K562 (cell line): ENCODE measurements around the gene SPDEF. TPM values are rescaled to one million over a fixed set of nuclear protein-coding genes. Genes with fewer than 3 reads are reported as not detected.

Experiments used
- CREB1 ChIP-seq, 2 experiments: sonication (generic) in 1 of 2; formaldehyde crosslinking in 1 of 2; IDR thresholded peaks; 2 replicates each; pipeline versions ENCODE4 v1.6.1 to v1.8.0; 2012 to 2022; ENCODE audit warnings: inconsistent platforms in 1 of 2, mild to moderate bottlenecking in 1 of 2, missing genetic modification reagents in 1 of 2, moderate library complexity in 1 of 2
- FIP1L1 ChIP-seq: fragments of 200-400 bp; formaldehyde crosslinking; IDR thresholded peaks from 2 replicates; pipeline ENCODE4 v1.6.1; 2018; ENCODE audit warnings: mild to moderate bottlenecking, low read depth, low read length; ENCODE audit not compliant: poor library complexity, severe bottlenecking
- GABPA ChIP-seq: fragments of 200-800 bp; sonication (Bioruptor generic); conservative IDR thresholded peaks from 2 replicates; pipeline ENCODE4 v1.6.1; 2016; ENCODE audit warnings: low read depth, missing genetic modification characterization, missing compliant biosample characterization
- NR2C1 ChIP-seq, 2 experiments: fragments of 450-650 bp; IDR thresholded peaks; 2 replicates each; pipeline ENCODE4 v1.6.1; 2017; ENCODE audit warnings: mild to moderate bottlenecking in 2 of 2, antibody characterized with exemption in 1 of 2, inconsistent platforms in 1 of 2, missing compliant biosample characterization in 1 of 2, missing genetic modification characterization in 1 of 2
- SIRT6 ChIP-seq: IDR thresholded peaks from one replicate; pipeline ENCODE4 v1.6.1; 2012; ENCODE audit warnings: low read depth, mild to moderate bottlenecking, control low read depth, inconsistent platforms, low read length, moderate library complexity
- SMARCA4 ChIP-seq: fragments of 450-650 bp; IDR thresholded peaks from 2 replicates; pipeline ENCODE4 v1.6.1; 2016
- YY1 ChIP-seq, 3 experiments: IDR thresholded peaks; 2 replicates each; pipeline ENCODE4 v1.6.1; 2011; ENCODE audit warnings: low read length in 2 of 3, mild to moderate bottlenecking in 2 of 3, moderate library complexity in 2 of 3, borderline replicate concordance in 1 of 3, control low read depth in 1 of 3, low read depth in 1 of 3; ENCODE audit not compliant: insufficient read depth in 3 of 3, insufficient replicate concordance in 2 of 3, control insufficient read depth in 1 of 3, insufficient read length in 1 of 3; ENCODE audit errors: extremely low read depth in 1 of 3
- polyA plus RNA-seq, 8 experiments: library from polyadenylated mRNA; depleted of rRNA in 4 of 8; stranded (reverse) in 5 of 8; unstranded in 3 of 8; fragments of >200 nt; fragmentation: Nextera tagmentation in 2 of 8; fragmentation: Illumina TruSeq in 1 of 8; extraction: Ambion mirVana in 2 of 8; extraction: Trizol in 1 of 8; gene quantifications; 2 replicates each; pipeline versions ENCODE4 v1.2.1 to v1.2.3, GENCODE V29; 2011 to 2014; ENCODE audit warnings: inconsistent platforms in 1 of 8, missing spikeins in 1 of 8
- total RNA-seq, 7 experiments: library from RNA; depleted of rRNA in 6 of 7; stranded (reverse); fragments of >200 nt in 6 of 7; fragmentation: Illumina TruSeq in 2 of 7; extraction: Trizol in 2 of 7; gene quantifications; 2 replicates each; pipeline versions ENCODE4 v1.2.1 to v1.2.3, GENCODE V29; 2011 to 2021; ENCODE audit warnings: low replicate concordance in 1 of 7
- TF ChIP-seq, protein P1 (sequence below): IDR thresholded peaks from 3 replicates; pipeline ENCODE4 v1.6.1; 2011; ENCODE audit warnings: borderline replicate concordance, mild to moderate bottlenecking, moderate library complexity; ENCODE audit not compliant: insufficient read length; ENCODE audit errors: extremely low read depth
- TF ChIP-seq, protein P2 (sequence below): sonication (generic); formaldehyde crosslinking; IDR thresholded peaks from 2 replicates; pipeline ENCODE4 v1.9.0; 2022; ENCODE audit warnings: mild to moderate bottlenecking, missing genetic modification reagents
- TF ChIP-seq, protein P3 (sequence below), 2 experiments: fragments of 450-650 bp; formaldehyde crosslinking in 1 of 2; IDR thresholded peaks; 2 replicates each; pipeline versions ENCODE4 v1.4.0 to v1.6.1; 2014 to 2020; ENCODE audit warnings: mild to moderate bottlenecking in 2 of 2, borderline replicate concordance in 1 of 2, low read depth in 1 of 2

The SPDEF gene
- total and polyA plus RNA-seq, 9 of the 15 experiments (the other 6 are each of a cell fraction or from before 2014, with no cell fraction given): 0.04 to 0.12 (median 0.11) TPM; not detected in 5

GRCh38 chr6:34568341-34569201 lies 12.4 kb upstream of the SPDEF start (continued):
- TF ChIP-seq NR2C1 (IDR thresholded peaks at IDR 0.05) (no peak), NR2C1 (tag; IDR thresholded peaks at IDR 0.05) (no peak), YY1 (IDR thresholded peaks at IDR 0.05; ENCODE audit: borderline replicate concordance in 1 of 3, control insufficient read depth in 1 of 3, extremely low read depth in 1 of 3, insufficient read depth in 3 of 3, insufficient read length in 1 of 3, insufficient replicate concordance in 2 of 3, low read depth in 1 of 3, low read length in 2 of 3) (peak in 1 of 3 experiments; percentile 1), SIRT6 (no peak), SMARCA4 (0 out of 2 replicates have a peak, but pooled peaks have one; percentile 24), GABPA (tag) (no peak; the same call in 1 of the 2 replicates), FIP1L1 (no peak), CREB1 (IDR thresholded peaks at IDR 0.05) (no peak), CREB1 (CRISPR knock-in tag; IDR thresholded peaks at IDR 0.05) (no peak)
- TF ChIP-seq, protein P1, sequence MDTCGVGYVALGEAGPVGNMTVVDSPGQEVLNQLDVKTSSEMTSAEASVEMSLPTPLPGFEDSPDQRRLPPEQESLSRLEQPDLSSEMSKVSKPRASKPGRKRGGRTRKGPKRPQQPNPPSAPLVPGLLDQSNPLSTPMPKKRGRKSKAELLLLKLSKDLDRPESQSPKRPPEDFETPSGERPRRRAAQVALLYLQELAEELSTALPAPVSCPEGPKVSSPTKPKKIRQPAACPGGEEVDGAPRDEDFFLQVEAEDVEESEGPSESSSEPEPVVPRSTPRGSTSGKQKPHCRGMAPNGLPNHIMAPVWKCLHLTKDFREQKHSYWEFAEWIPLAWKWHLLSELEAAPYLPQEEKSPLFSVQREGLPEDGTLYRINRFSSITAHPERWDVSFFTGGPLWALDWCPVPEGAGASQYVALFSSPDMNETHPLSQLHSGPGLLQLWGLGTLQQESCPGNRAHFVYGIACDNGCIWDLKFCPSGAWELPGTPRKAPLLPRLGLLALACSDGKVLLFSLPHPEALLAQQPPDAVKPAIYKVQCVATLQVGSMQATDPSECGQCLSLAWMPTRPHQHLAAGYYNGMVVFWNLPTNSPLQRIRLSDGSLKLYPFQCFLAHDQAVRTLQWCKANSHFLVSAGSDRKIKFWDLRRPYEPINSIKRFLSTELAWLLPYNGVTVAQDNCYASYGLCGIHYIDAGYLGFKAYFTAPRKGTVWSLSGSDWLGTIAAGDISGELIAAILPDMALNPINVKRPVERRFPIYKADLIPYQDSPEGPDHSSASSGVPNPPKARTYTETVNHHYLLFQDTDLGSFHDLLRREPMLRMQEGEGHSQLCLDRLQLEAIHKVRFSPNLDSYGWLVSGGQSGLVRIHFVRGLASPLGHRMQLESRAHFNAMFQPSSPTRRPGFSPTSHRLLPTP: no peak
- TF ChIP-seq, protein P2, sequence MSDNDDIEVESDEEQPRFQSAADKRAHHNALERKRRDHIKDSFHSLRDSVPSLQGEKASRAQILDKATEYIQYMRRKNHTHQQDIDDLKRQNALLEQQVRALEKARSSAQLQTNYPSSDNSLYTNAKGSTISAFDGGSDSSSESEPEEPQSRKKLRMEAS (CRISPR knock-in tag): peak; percentile 15; the same call in 1 of the 2 replicates
- TF ChIP-seq, protein P3, sequence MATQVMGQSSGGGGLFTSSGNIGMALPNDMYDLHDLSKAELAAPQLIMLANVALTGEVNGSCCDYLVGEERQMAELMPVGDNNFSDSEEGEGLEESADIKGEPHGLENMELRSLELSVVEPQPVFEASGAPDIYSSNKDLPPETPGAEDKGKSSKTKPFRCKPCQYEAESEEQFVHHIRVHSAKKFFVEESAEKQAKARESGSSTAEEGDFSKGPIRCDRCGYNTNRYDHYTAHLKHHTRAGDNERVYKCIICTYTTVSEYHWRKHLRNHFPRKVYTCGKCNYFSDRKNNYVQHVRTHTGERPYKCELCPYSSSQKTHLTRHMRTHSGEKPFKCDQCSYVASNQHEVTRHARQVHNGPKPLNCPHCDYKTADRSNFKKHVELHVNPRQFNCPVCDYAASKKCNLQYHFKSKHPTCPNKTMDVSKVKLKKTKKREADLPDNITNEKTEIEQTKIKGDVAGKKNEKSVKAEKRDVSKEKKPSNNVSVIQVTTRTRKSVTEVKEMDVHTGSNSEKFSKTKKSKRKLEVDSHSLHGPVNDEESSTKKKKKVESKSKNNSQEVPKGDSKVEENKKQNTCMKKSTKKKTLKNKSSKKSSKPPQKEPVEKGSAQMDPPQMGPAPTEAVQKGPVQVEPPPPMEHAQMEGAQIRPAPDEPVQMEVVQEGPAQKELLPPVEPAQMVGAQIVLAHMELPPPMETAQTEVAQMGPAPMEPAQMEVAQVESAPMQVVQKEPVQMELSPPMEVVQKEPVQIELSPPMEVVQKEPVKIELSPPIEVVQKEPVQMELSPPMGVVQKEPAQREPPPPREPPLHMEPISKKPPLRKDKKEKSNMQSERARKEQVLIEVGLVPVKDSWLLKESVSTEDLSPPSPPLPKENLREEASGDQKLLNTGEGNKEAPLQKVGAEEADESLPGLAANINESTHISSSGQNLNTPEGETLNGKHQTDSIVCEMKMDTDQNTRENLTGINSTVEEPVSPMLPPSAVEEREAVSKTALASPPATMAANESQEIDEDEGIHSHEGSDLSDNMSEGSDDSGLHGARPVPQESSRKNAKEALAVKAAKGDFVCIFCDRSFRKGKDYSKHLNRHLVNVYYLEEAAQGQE (IDR thresholded peaks at IDR 0.05; ENCODE audit: borderline replicate concordance): no peak
- TF ChIP-seq, protein P3 (CRISPR knock-in tag; IDR thresholded peaks at IDR 0.05; ENCODE audit: low read depth): no peak
